Activated CD8-positive, alpha-beta T cell treated with anti-CD3 and anti-CD28 coated beads, Interleukin-2, amount 10 ng/mL, durations not matched to agents 7 days and 5 days (primary cell): ENCODE data around the gene CIAO3. TPM values are rescaled to one million over a fixed set of nuclear protein-coding genes. Genes with fewer than 3 reads are reported as not detected.
A peak's percentile ranks its signal among the peaks of the same experiment; 100 is the strongest.
"Not testable (repeated sequence)": the region's sequence is repeated elsewhere in the genome, so short reads cannot be mapped to it uniquely, and the experiment has no call there.

Source experiments
- ATAC-seq: fragments of 150-1000 bp; cut with Tn5 transposase; one replicate; pipeline ENCODE4 v1.10.0; 2021; ENCODE audit warnings: moderate library complexity
- CTCF ChIA-PET: fragments of 350-600 bp; sonication (Branson Sonifier 250); formaldehyde crosslinking; loops from one replicate; lab custom pipeline; 2021; ENCODE audit warnings: antibody characterized with exemption; lab: Charles Lee
- POLR2A ChIA-PET: fragments of 350-600 bp; sonication (Branson Sonifier 250); formaldehyde crosslinking; loops from one replicate; lab custom pipeline; 2021; ENCODE audit warnings: antibody characterized with exemption; lab: Charles Lee
- DNase-seq: peaks from one replicate; pipeline ENCODE4 v3.0.0-alpha.2; 2020
- H3K27ac Mint-ChIP-seq: one replicate; pipeline ENCODE4 v1.8.0; 2021; ENCODE audit warnings: mild to moderate bottlenecking, mixed read lengths
- H3K27me3 Mint-ChIP-seq: one replicate; pipeline ENCODE4 v1.8.0; 2021; ENCODE audit warnings: low read depth, mixed read lengths
- H3K36me3 Mint-ChIP-seq: one replicate; pipeline ENCODE4 v1.8.0; 2021; ENCODE audit warnings: low read depth, mixed read lengths
- H3K4me1 Mint-ChIP-seq: one replicate; pipeline ENCODE4 v1.8.0; 2021; ENCODE audit warnings: low read depth, mixed read lengths
- H3K4me3 Mint-ChIP-seq: one replicate; pipeline ENCODE4 v1.8.0; 2021; ENCODE audit warnings: mild to moderate bottlenecking, mixed read lengths
- H3K9me3 Mint-ChIP-seq: one replicate; pipeline ENCODE4 v1.8.0; 2022; ENCODE audit warnings: mixed read lengths; ENCODE audit not compliant: insufficient read depth
- total RNA-seq, 2 experiments: library from RNA; stranded (reverse); gene quantifications; one replicate each; pipeline ENCODE4 v1.2.3, GENCODE V29; 2021

CIAO3 gene
- total RNA-seq, 2 experiments from 2014 or later = 24.9 to 32.4 TPM

DNA sequence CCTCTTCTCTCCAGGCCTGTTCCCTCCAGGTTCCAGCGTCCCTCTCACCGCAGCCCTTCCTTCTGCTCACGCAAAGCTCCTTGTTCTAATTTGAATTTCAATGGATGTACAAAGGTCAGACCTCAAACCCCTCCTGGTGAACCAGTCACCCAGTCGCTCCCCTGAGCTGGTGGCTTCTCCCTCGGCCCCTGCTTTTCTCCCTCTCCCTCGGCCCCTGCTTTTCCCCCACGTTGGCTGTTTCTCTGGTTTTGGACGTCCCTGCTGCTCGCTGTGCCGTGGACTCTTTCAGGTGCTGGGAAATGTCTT, 11.2 kb upstream of the CIAO3 start:
- Mint-ChIP-seq H3K27ac (no peak overlapping the region), H3K4me3 (no peak overlapping the region), H3K36me3 (no peaks in the 10 kb centered on the region), H3K4me1 (peaks cover 2% of the 10 kb centered on the region), H3K9me3 (no peaks in the 10 kb centered on the region), H3K27me3 (peaks cover 2% of the 10 kb centered on the region)
- ChIA-PET CTCF (interaction anchor here (3.0 kb wide), 1 partner anchor 11 kb away, joined by 15 read pairs; the partner anchor contains the start of gene CIAO3), POLR2A (no interaction called here)
- DNase-seq (no peak), ATAC-seq (no peak)

DNA sequence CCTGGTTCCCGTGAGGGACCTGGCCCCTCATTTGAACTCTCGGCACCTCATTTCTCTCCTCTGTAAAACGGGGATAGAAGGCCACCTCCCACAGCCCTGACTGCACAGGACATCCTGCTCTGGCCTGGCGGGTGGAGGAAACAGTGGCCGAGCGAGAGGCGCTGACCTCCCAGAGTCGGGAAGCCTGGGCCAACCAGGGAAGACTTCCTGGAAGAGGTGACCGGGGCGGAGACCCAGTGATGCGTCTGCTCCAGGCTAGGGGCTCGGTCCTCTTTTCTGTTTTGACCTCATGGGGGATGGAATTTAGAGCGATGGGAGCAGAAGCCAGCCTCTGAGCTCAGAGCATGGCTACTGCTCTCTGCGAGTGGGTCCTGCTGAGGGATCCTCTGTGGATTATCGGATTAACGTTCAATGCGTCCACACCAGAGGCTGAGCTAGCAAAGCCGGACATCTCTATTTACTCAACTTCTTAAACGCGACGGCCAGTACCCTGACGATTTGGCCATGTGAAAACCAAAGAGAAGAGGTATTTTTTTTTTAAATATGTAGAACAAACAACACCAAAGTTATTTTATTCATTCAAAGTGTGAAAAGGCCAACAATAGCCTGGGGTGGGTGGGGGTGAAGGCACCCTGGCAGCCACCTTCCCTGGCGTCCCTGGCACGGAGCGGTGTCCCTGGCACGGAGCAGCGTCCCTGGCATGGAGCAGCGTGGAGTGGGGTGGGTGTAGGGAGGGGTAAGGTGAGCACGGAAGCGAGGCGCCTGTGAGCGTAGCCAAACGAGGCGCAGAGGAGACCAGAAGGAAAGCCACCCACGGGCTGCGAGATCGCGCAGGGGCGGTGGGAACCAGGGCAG, 10.6 kb upstream of the CIAO3 start:
- Mint-ChIP-seq H3K4me3 (no peak overlapping the region), H3K4me1 (peaks cover 2% of the 10 kb centered on the region), H3K36me3 (no peaks in the 10 kb centered on the region), H3K27me3 (peaks cover 2% of the 10 kb centered on the region), H3K27ac (no peak overlapping the region), H3K9me3 (no peaks in the 10 kb centered on the region)
- ChIA-PET POLR2A (no interaction called here), CTCF (interaction anchor here (3.0 kb wide), 1 partner anchor 10 kb away, joined by 15 read pairs; the partner anchor contains the start of gene CIAO3)
- no peak for DNase-seq
- ATAC-seq = no peak

DNA sequence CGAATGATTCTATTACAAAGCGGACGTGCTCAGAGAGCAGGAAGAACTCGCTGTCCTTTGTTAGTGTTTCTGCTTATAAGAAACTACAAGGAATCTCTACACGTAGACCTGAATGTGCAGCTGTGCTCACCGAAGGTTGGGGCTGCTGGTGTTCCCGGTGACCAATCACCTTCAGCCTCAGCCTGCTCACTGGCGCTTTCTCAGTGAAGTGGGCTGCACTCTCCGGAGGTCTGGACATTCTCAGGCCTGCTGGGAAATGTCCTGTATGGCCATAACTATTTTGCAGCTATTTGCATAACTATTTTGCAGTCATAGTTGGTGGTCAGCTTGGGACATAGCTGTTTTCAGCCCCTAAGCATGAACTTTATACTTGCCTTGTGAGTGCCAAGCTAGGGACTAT, 9.7 kb upstream of the CIAO3 start:
- peaks cover 2% of the 10 kb centered on the region for H3K4me1 Mint-ChIP-seq
- no peak overlapping the region for H3K4me3 Mint-ChIP-seq
- CTCF ChIA-PET = interaction anchor here (3.0 kb wide), 1 partner anchor 9 kb away, joined by 15 read pairs; the partner anchor contains the start of gene CIAO3
- H3K36me3 Mint-ChIP-seq = no peaks in the 10 kb centered on the region
- POLR2A ChIA-PET = no interaction called here
- no peak for DNase-seq
- H3K9me3 Mint-ChIP-seq = no peaks in the 10 kb centered on the region
- ATAC-seq = no peak
- H3K27me3 Mint-ChIP-seq = peaks cover 2% of the 10 kb centered on the region
- no peak overlapping the region for H3K27ac Mint-ChIP-seq

DNA sequence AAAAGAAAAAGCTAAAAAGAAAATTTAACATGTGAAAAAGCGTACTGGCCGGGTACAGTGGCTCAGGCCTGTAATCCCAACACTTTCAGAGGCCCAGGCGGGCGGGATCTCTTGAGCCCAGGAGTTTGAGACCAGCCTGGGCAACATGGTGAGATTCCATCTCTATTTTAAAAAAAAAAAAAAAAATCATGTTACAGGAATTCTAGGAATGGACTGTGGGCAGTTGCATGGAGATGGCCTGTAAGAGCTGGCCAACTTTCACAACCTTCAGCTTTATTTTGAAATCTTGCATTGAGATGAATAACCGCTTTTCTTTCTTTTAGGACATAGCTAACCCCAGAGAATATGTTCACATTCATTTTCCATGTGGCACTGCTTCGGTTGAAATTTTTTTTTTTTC, 8.2 kb upstream of the CIAO3 start:
- Mint-ChIP-seq H3K9me3 (no peaks in the 10 kb centered on the region), H3K4me1 (no peaks in the 10 kb centered on the region), H3K27me3 (peaks cover 2% of the 10 kb centered on the region), H3K4me3 (no peak overlapping the region), H3K36me3 (no peaks in the 10 kb centered on the region), H3K27ac (no peak overlapping the region)
- DNase-seq (no peak), ATAC-seq (no peak)
- ChIA-PET POLR2A (interaction anchor here (0.6 kb wide), 1 partner anchor 33 kb away, joined by 3 read pairs; no protein-coding TSS in a partner anchor), CTCF (interaction anchor here (1.5 kb wide), 1 partner anchor 34 kb away, joined by 3 read pairs; the partner anchor contains the start of gene METRN)

DNA sequence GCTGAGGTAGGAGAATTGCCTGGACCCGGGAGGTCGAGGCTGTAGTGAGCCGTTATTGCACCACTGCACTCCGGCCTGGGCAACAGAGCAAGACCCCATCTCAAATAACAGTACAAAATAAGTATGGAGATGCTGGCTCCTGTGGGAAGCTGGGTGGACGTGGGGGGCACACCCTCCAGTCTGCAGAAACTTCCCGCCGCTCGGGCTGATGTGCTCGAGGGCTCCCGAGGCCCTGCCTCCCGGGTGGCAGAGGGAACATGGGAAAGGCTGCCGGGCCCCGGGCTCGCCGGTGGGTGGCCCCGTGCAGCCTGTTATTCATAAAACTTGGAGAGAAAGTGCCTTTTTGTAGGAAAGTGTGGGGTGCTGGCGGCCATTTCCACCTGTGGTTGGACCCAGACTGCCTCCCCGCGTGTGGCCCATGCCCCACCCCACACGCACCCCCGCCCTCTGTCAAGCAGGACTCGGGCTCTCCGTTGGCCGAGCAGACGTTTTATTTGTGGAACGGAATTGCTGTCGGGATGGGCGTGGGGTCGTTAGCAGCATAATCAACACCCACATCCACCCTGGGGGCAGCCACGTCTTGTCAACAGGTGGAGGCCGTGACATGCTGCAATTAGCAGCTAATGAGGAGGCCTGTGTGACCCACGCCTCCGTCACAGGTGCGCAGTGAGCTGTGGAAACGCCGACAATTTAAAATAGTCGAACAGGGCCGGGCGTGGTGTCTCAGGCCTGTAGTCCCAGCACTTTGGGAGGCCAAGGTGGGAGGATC, 7.4 kb upstream of the CIAO3 start:
- Mint-ChIP-seq H3K4me3 (no peak overlapping the region), H3K9me3 (no peaks in the 10 kb centered on the region), H3K36me3 (no peaks in the 10 kb centered on the region), H3K27ac (no peak overlapping the region), H3K27me3 (peaks cover 2% of the 10 kb centered on the region), H3K4me1 (no peaks in the 10 kb centered on the region)
- ATAC-seq = no peak
- no peak for DNase-seq
- ChIA-PET POLR2A (no interaction called here), CTCF (interaction anchor here (1.5 kb wide), 1 partner anchor 33 kb away, joined by 3 read pairs; the partner anchor contains the start of gene METRN)

DNA sequence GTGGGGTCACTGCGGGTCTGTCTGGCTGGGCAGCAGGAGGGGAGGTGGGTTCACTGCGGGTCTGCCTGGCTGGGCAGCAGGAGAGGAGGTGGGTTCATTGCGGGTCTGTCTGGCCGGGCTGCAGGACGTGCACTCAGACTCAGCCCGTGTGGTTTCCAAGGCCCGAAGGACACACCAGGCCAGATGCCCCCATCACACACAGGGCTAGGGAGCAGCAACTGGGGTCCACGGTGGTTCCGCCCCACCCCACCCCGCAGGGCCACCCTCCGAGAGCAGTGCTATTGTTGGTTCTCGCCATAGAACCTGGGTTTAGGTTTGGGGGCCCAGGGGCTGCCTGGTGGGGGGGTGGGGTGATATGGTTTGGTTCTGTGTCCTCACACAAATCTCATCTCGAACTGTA, 5.8 kb upstream of the CIAO3 start:
- Mint-ChIP-seq H3K9me3 (no peaks in the 10 kb centered on the region), H3K4me1 (peaks cover 3% of the 10 kb centered on the region), H3K27me3 (no peaks in the 10 kb centered on the region), H3K27ac (no peak overlapping the region), H3K4me3 (no peak overlapping the region), H3K36me3 (no peaks in the 10 kb centered on the region)
- ATAC-seq = no peak
- DNase-seq = no peak
- ChIA-PET POLR2A (no interaction called here), CTCF (no interaction called here)

DNA sequence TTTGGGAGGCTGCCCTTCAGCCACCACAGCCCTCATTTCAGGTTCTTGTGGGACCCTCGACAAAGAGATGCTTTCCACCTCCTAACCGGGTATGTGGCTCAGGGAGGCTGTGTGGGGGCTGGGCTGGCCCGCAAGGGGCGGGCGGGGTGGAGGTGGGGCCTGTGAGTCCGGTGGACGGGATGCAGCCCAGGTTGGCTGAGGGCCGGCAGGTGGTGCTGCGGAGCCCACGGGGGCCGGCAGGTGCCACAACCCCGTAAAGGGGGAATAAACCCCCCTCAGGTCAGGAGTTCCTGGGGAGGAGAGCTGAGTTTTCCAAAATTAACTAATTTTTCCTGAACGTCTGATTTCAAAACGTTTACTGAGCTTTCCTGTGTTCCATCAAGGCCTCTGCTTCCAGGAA, 4.9 kb upstream of the CIAO3 start:
- ATAC-seq = no peak
- Mint-ChIP-seq H3K36me3 (no peaks in the 10 kb centered on the region), H3K27ac (no peak overlapping the region), H3K4me1 (peaks cover 3% of the 10 kb centered on the region), H3K4me3 (no peak overlapping the region), H3K9me3 (no peaks in the 10 kb centered on the region), H3K27me3 (no peaks in the 10 kb centered on the region)
- CTCF ChIA-PET = interaction anchor here (1.3 to 1.8 kb wide), 2 partner anchors 30 to 39 kb away, joined by 3 to 6 read pairs; partner anchors contain the start of gene METRN
- DNase-seq = no peak
- POLR2A ChIA-PET = no interaction called here

DNA sequence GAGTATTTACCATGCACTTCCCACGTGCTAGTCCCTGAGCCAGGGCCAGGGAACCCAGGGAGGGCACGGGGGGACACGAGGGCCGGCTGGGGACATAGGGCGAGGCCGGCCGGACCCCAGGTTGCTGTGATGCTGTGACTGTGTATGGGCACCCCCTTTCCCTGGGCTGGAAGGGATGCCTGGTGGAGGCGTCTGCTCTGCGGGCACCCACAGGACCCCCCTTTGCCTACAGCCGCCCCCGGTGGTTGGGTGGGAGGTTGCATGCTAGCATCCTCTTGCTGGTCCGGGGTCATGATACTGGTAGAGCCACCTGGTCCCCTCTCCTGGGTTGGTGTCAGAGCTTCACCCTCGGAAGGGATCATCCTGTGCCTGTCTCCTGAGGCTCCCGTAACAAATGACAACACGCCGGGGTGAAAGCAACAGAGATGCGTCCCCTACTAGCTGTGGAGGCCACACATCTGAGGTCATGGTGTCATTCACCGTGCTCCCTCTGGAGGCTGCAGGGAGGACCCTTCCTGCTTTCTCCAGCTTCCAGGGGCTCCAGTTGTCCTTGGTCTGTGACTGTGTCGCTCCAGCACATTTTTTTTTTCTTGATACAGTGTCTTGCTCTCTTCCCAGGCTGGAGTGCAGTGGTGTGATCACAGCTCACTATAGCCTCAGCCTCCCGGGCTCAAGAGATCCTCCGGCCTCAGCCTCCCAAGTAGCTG, 3.1 kb upstream of the CIAO3 start:
- no peak for ATAC-seq
- Mint-ChIP-seq H3K4me3 (no peak overlapping the region), H3K4me1 (peaks cover 14% of the 10 kb centered on the region), H3K27me3 (no peaks in the 10 kb centered on the region), H3K27ac (no peak overlapping the region), H3K36me3 (peaks cover 4% of the 10 kb centered on the region), H3K9me3 (no peaks in the 10 kb centered on the region)
- DNase-seq = no peak
- POLR2A ChIA-PET = no interaction called here
- CTCF ChIA-PET = interaction anchor here (0.6 to 1.8 kb wide), 4 partner anchors 13 to 28 kb away, joined by 3 to 5 read pairs (median 3); no protein-coding TSS in a partner anchor

DNA sequence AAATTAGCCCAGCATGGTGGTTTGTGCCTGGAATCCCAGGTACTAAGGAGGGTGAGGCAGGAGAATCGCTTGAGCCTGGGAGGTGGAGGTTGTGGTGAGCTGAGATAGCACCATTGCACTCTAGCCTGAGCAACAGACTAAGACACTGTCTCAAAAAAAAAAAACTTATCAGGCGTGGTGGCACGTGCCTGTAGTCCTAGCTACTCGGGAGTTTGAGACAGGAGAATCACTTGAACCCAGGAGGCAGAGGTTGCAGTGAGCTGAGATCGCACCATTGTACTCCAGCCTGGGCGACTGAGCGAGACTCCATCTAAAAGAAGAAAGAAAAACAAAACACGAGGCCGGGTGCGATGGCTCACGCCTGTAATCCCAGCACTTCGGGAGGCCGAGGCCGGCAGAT, 2.1 kb upstream of the CIAO3 start:
- H3K4me3 Mint-ChIP-seq, ATAC-seq, DNase-seq, H3K27me3 Mint-ChIP-seq, POLR2A ChIA-PET, H3K9me3 Mint-ChIP-seq, H3K36me3 Mint-ChIP-seq, H3K27ac Mint-ChIP-seq: not testable (repeated sequence)
- CTCF ChIA-PET = interaction anchor here (1.0 to 3.2 kb wide), 5 partner anchors 8 to 43 kb away, joined by 3 to 15 read pairs (median 3); no protein-coding TSS in a partner anchor
- peaks cover 19% of the 10 kb centered on the region for H3K4me1 Mint-ChIP-seq

DNA sequence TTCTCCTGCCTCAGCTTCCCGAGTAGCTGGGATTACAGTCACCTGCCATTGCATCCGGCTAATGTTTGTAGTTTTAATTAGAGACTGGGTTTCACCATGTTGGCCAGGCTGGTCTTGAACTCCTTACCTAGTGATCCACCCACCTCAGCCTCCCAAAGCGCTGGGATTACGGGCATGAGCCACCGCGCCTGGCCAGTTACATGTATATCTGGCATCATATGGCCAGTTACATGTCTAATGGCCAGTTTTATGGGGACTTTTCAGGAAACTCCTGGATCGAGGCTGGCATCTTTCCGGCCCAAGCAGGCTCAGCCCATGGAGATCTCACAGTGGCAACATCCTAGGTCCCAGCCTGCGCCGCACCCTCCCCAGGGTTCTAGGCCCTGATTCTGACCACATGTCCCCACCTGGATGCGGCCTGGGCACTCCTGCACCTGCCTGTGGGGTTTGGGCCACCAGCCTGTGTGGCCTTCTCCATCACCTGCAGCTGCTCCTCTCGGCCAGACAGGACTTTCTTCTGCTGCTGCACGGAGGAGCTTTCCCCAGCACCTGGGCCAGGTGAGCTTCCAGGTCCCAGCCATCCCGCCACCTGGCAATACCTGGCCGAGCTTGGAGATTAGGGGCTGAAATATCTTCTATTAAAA, 1.3 kb upstream of the CIAO3 start:
- ATAC-seq (no peak), DNase-seq (no peak)
- peaks cover 9% of the 10 kb centered on the region for H3K36me3 Mint-ChIP-seq
- CTCF ChIA-PET = interaction anchor here (1.0 to 3.2 kb wide), 7 partner anchors 9 to 44 kb away, joined by 3 to 16 read pairs (median 9); partner anchors contain the start of gene ANTKMT
- POLR2A ChIA-PET = no interaction called here
- peaks cover 24% of the 10 kb centered on the region for H3K4me1 Mint-ChIP-seq
- peak overlapping the region; percentile 76 for H3K4me3 Mint-ChIP-seq
- H3K27ac Mint-ChIP-seq = no peak overlapping the region
- H3K27me3 Mint-ChIP-seq = no peaks in the 10 kb centered on the region
- H3K9me3 Mint-ChIP-seq = no peaks in the 10 kb centered on the region

DNA sequence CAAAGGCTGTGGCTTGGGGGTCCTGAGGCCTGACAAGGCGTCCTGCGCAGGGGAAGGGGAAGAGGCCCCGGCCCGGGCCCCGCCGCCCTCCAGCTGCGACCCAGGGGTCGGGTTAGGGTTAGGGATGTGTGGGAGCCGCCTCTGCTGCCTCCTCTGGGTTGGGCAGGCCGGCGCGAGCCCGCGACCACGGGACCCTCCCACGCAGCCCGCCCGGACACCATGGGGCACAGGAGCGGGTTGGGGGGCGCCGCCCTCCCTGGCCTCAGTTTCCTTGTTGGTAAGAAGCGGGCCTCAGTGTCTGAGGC, 386 bp downstream of the CIAO3 start:
- CTCF ChIA-PET = interaction anchor here (0.6 to 3.2 kb wide), 10 partner anchors 8 to 72 kb away, joined by 3 to 16 read pairs (median 4); partner anchors contain the start of gene ANTKMT
- no peaks in the 10 kb centered on the region for H3K27me3 Mint-ChIP-seq
- peak overlapping the region; percentile 85 for H3K4me3 Mint-ChIP-seq
- POLR2A ChIA-PET = interaction anchor here (1.5 kb wide), 1 partner anchor 10 kb away, joined by 3 read pairs; no protein-coding TSS in a partner anchor
- peak overlapping the region; percentile 71 for H3K27ac Mint-ChIP-seq
- DNase-seq (no peak), ATAC-seq (peak; percentile 36)
- peaks cover 32% of the 10 kb centered on the region for H3K4me1 Mint-ChIP-seq
- peaks cover 15% of the 10 kb centered on the region for H3K36me3 Mint-ChIP-seq
- no peaks in the 10 kb centered on the region for H3K9me3 Mint-ChIP-seq
